Liver (tissue), 3 donors: ENCODE measurements around the gene JMJD4.

ENCODE experiments used
- CTCF ChIP-seq: fragments of 150-350 bp; IDR thresholded peaks from 2 replicates; pipeline ENCODE4 v1.5.1; 2017; ENCODE audit warnings: improper control_type of control experiment, low read depth, low read length; ENCODE audit not compliant: missing input control
- MAX ChIP-seq: IDR thresholded peaks from 2 replicates; pipeline ENCODE4 v1.6.1; 2016; ENCODE audit warnings: antibody characterized with exemption
- RAD21 ChIP-seq, 2 donors: IDR thresholded peaks; 2 replicates each; pipeline ENCODE4 v1.6.1; 2016; ENCODE audit warnings: antibody characterized with exemption in 2 of 2, mild to moderate bottlenecking in 2 of 2
- REST ChIP-seq: IDR thresholded peaks from 2 replicates; pipeline ENCODE4 v1.6.1; 2016; ENCODE audit warnings: antibody characterized with exemption, mild to moderate bottlenecking
- RXRA ChIP-seq, 2 donors: IDR thresholded peaks; 2 replicates each; pipeline ENCODE4 v1.6.1; 2017 to 2018; ENCODE audit warnings: antibody characterized with exemption in 2 of 2, mild to moderate bottlenecking in 1 of 2
- YY1 ChIP-seq: IDR thresholded peaks from 2 replicates; pipeline ENCODE4 v1.6.1; 2016; ENCODE audit warnings: antibody characterized with exemption, mild to moderate bottlenecking
- donor health status: healthy.
- donor health status: healthy.

GRCh38 chr1:227771771-227772170 is 36.7 kb upstream of the JMJD4 start:
- TF ChIP-seq RAD21 (IDR thresholded peaks at IDR 0.05) (no peak), REST (no peak), YY1 (no peak), MAX (no peak), CTCF (no peak), RXRA (IDR thresholded peaks at IDR 0.05) (no peak)
